Upper lobe of left lung (tissue), 6 donors: ENCODE results near the gene PAN2. TPM values are rescaled to one million over a fixed set of nuclear protein-coding genes. Genes with fewer than 3 reads are reported as not detected.
A peak's percentile ranks its signal among the peaks of the same experiment; 100 is the strongest.
"Not testable (repeated sequence)": the region's sequence is repeated elsewhere in the genome, so short reads cannot be mapped to it uniquely, and the experiment has no call there.

Experiments
- ATAC-seq, 2 donors: fragments of 200-7000 bp; cut with Tn5 transposase; one replicate each; pipeline ENCODE4 v1.9.1; 2022; ENCODE audit warnings: mild to moderate bottlenecking in 2 of 2, moderate library complexity in 2 of 2; ENCODE audit not compliant: low FRiP score in 2 of 2
- DNase-seq, 2 donors: peaks; one replicate each; pipeline ENCODE4 v3.0.0-alpha.2; 2019 to 2020
- H3K27ac ChIP-seq, 4 donors: fragments of 200-600 bp; sonication (generic); one replicate each; pipeline ENCODE4 v1.5.1; 2016 to 2019
- H3K27me3 ChIP-seq, 4 donors: fragments of 200-600 bp; sonication (generic); one replicate each; pipeline ENCODE4 v1.5.1; 2017 to 2019
- H3K36me3 ChIP-seq, 4 donors: fragments of 200-600 bp; sonication (generic); one replicate each; pipeline ENCODE4 v1.5.1; 2016 to 2019
- H3K4me1 ChIP-seq, 4 donors: fragments of 200-600 bp; sonication (generic); one replicate each; pipeline ENCODE4 v1.5.1; 2018 to 2019
- H3K4me3 ChIP-seq, 4 donors: fragments of 200-600 bp; sonication (generic); one replicate each; pipeline ENCODE4 v1.5.1; 2017 to 2019; ENCODE audit warnings: mild to moderate bottlenecking in 2 of 4, moderate library complexity in 1 of 4
- H3K9me3 ChIP-seq, 4 donors: fragments of 200-600 bp; sonication (generic); one replicate each; pipeline ENCODE4 v1.5.1; 2018 to 2019
- CTCF ChIP-seq, 6 experiments: fragments of 450-650 bp in 4 of 6; fragments of 200-600 bp in 2 of 6; sonication (generic) in 2 of 6; IDR thresholded peaks; one replicate each; pipeline ENCODE4 v1.5.1; 2016 to 2019; ENCODE audit warnings: antibody characterized with exemption in 6 of 6
- EP300 ChIP-seq, 4 donors: sonication (generic); formaldehyde crosslinking; IDR thresholded peaks; one replicate each; pipeline ENCODE4 v1.5.1; 2017; ENCODE audit warnings: antibody characterized with exemption in 4 of 4, control low read depth in 2 of 4
- POLR2A ChIP-seq, 4 donors: fragments of 450-650 bp; IDR thresholded peaks; one replicate each; pipeline ENCODE4 v1.5.1; 2016 to 2017; ENCODE audit warnings: antibody characterized with exemption in 4 of 4, mild to moderate bottlenecking in 2 of 4
- POLR2AphosphoS5 ChIP-seq, 2 donors: sonication (generic); formaldehyde crosslinking; IDR thresholded peaks; one replicate each; pipeline ENCODE4 v1.5.1; 2017; ENCODE audit warnings: antibody characterized with exemption in 2 of 2
- whole genome bisulfite sequencing, 2 donors: methylation state at CpG; one replicate each; pipeline ENCODE4 v1.1.5; 2017 to 2018; 5-methylcytosine and 5-hydroxymethylcytosine counted together
- total RNA-seq, 6 donors: library from RNA; depleted of rRNA in 4 of 6; stranded (reverse); fragments of >200 nt in 4 of 6; gene quantifications; one replicate each; pipeline versions ENCODE4 v1.1.0 to v1.2.1, GENCODE V29; 2016 to 2021
- donor health status: DM: no; HTN: no; CAD: no; lungs with moderate emphysema.
- donor health status: DM: no; HTN: yes; CAD: no; lungs with severe emphysema.

Gene PAN2
- total RNA-seq, 6 donors from 2014 or later = 19.5 to 227 (median 74.4) TPM

- TF ChIP-seq POLR2A (IDR thresholded peaks at IDR 0.05) (no peak), POLR2AphosphoS5 (IDR thresholded peaks at IDR 0.05) (no peak), EP300 (IDR thresholded peaks at IDR 0.05) (no peak), CTCF (IDR thresholded peaks at IDR 0.05) (no peak)
- Histone ChIP-seq H3K36me3 (peaks cover 20 to 57% (median 46%) of the 10 kb centered on the region in 4 donors), H3K9me3 (no peaks in the 10 kb centered on the region), H3K4me1 (peaks cover 11 to 58% (median 25%) of the 10 kb centered on the region in 4 donors), H3K27ac (peak overlapping the region in 2 of 4 donors; percentile 23 to 64), H3K4me3 (no peak overlapping the region), H3K27me3 (no peaks in the 10 kb centered on the region)
- no peak for DNase-seq
- ATAC-seq = no peak
- 38 to 39% methylated on average over 4 of the region's 4 CpGs for WGBS, 2 donors
Measured at GRCh38 chr12:56286044-56286830, 47.6 kb downstream of the PAN2 start.

- 90 to 91% methylated on average over 5 of the region's 5 CpGs for WGBS, 2 donors
- H3K4me3 ChIP-seq, H3K27me3 ChIP-seq, H3K27ac ChIP-seq, DNase-seq, H3K9me3 ChIP-seq, ATAC-seq: not testable (repeated sequence)
- Histone ChIP-seq H3K36me3 (peaks cover 28 to 72% (median 58%) of the 10 kb centered on the region in 4 donors), H3K4me1 (peaks cover 11 to 42% (median 24%) of the 10 kb centered on the region in 4 donors)
Measured at GRCh38 chr12:56284263-56284662, 49.5 kb downstream of the PAN2 start.

- WGBS, 2 donors = 97 to 98% methylated on average over 2 of the region's 2 CpGs
- no peak overlapping the region for H3K4me3 ChIP-seq
- H3K27ac ChIP-seq = no peak overlapping the region
- H3K36me3 ChIP-seq = peaks cover 38 to 89% (median 72%) of the 10 kb centered on the region in 4 donors
- TF ChIP-seq CTCF (IDR thresholded peaks at IDR 0.05) (no peak), POLR2A (IDR thresholded peaks at IDR 0.05) (no peak), EP300 (IDR thresholded peaks at IDR 0.05) (no peak), POLR2AphosphoS5 (IDR thresholded peaks at IDR 0.05) (no peak)
- DNase-seq = no peak
- no peaks in the 10 kb centered on the region for H3K27me3 ChIP-seq
- ATAC-seq = no peak
- peaks cover 7 to 27% (median 17%) of the 10 kb centered on the region in 4 donors for H3K4me1 ChIP-seq
- H3K9me3 ChIP-seq = no peaks in the 10 kb centered on the region
Measured at GRCh38 chr12:56282579-56282978, 51.2 kb downstream of the PAN2 start.

- ATAC-seq (no peak), DNase-seq (no peak)
- peaks cover 7 to 22% (median 15%) of the 10 kb centered on the region in 4 donors for H3K4me1 ChIP-seq
- TF ChIP-seq POLR2A (IDR thresholded peaks at IDR 0.05) (no peak), CTCF (IDR thresholded peaks at IDR 0.05) (no peak), POLR2AphosphoS5 (IDR thresholded peaks at IDR 0.05) (no peak), EP300 (IDR thresholded peaks at IDR 0.05) (no peak)
- H3K27me3 ChIP-seq = no peaks in the 10 kb centered on the region
- no peak overlapping the region for H3K27ac ChIP-seq
- no peaks in the 10 kb centered on the region for H3K9me3 ChIP-seq
- 92 to 95% methylated on average over 6 of the region's 6 CpGs for WGBS, 2 donors
- peaks cover 38 to 94% (median 76%) of the 10 kb centered on the region in 4 donors for H3K36me3 ChIP-seq
- H3K4me3 ChIP-seq = no peak overlapping the region
Measured at GRCh38 chr12:56282030-56282429, 51.8 kb downstream of the PAN2 start.

GRCh38 chr12:56280849-56281248 is 53.0 kb downstream of the PAN2 start:
- Histone ChIP-seq H3K9me3 (no peaks in the 10 kb centered on the region), H3K36me3 (peaks cover 44 to 97% (median 86%) of the 10 kb centered on the region in 4 donors), H3K4me1 (peaks cover 0 to 11% (median 5%) of the 10 kb centered on the region in 4 donors), H3K27me3 (no peaks in the 10 kb centered on the region), H3K4me3 (no peak overlapping the region), H3K27ac (no peak overlapping the region)
- DNase-seq = peak in 1 of 2 donors; percentile 28
- TF ChIP-seq EP300 (IDR thresholded peaks at IDR 0.05) (no peak), POLR2AphosphoS5 (IDR thresholded peaks at IDR 0.05) (no peak), CTCF (IDR thresholded peaks at IDR 0.05) (no peak)
- ATAC-seq = no peak
